Measurements from ENCODE around the gene DNAH14.
"Not testable (repeated sequence)": the region's sequence is repeated elsewhere in the genome, so short reads cannot be mapped to it uniquely, and the experiment has no call there.

The DNAH14 gene

GRCh38 chr1:225230483-225230882 is 301.0 kb downstream of the DNAH14 start:
- Histone ChIP-seq H3K4me1 (no peaks in the 10 kb centered on the region), H3K79me2 (no peaks in the 10 kb centered on the region), H3K27ac (no peak overlapping the region), H3K9ac (no peak overlapping the region), H3K4me3 (ENCODE audit: low read depth, low read length) (no peak overlapping the region), H3K36me3 (ENCODE audit: control insufficient read depth, insufficient read depth, low read length) (no peaks in the 10 kb centered on the region), H2AFZ (no peak overlapping the region), H3K9me3 (ENCODE audit: control insufficient read depth, low read length) (no peaks in the 10 kb centered on the region), H3K27me3 (ENCODE audit: control insufficient read depth, insufficient read depth, low read length) (no peaks in the 10 kb centered on the region), H3K4me2 (ENCODE audit: low read length) (no peak overlapping the region)
- no peak for TF ChIP-seq CTCF (IDR thresholded peaks at IDR 0.05)

GRCh38 chr1:225232930-225233329 is 303.5 kb downstream of the DNAH14 start:
- not testable (repeated sequence) for H3K4me1 ChIP-seq; H2AFZ ChIP-seq; H3K9me3 ChIP-seq (ENCODE audit: control insufficient read depth, low read length); H3K4me3 ChIP-seq (ENCODE audit: low read depth, low read length); H3K36me3 ChIP-seq (ENCODE audit: control insufficient read depth, insufficient read depth, low read length); H3K4me2 ChIP-seq (ENCODE audit: low read length); H3K27ac ChIP-seq; H3K9ac ChIP-seq; H3K79me2 ChIP-seq; H3K27me3 ChIP-seq (ENCODE audit: control insufficient read depth, insufficient read depth, low read length)

GRCh38 chr1:225242611-225243010 is 313.1 kb downstream of the DNAH14 start:
- no peaks in the 10 kb centered on the region for H3K4me1 ChIP-seq
- H3K4me2 ChIP-seq (ENCODE audit: low read length), result no peak overlapping the region
- TF ChIP-seq CTCF (IDR thresholded peaks at IDR 0.05), result no peak
- H3K9ac ChIP-seq, result no peak overlapping the region
- H3K27me3 ChIP-seq (ENCODE audit: control insufficient read depth, insufficient read depth, low read length), result no peaks in the 10 kb centered on the region
- H3K4me3 ChIP-seq (ENCODE audit: low read depth, low read length), result no peak overlapping the region
- H3K36me3 ChIP-seq (ENCODE audit: control insufficient read depth, insufficient read depth, low read length), result no peaks in the 10 kb centered on the region
- no peaks in the 10 kb centered on the region for H3K79me2 ChIP-seq
- H3K9me3 ChIP-seq (ENCODE audit: control insufficient read depth, low read length), result no peaks in the 10 kb centered on the region
- H2AFZ ChIP-seq, result no peak overlapping the region
- H3K27ac ChIP-seq, result no peak overlapping the region

- H3K36me3 ChIP-seq (ENCODE audit: control insufficient read depth, insufficient read depth, low read length), result no peaks in the 10 kb centered on the region
- H3K4me2 ChIP-seq (ENCODE audit: low read length), result no peak overlapping the region
- no peak overlapping the region for H3K9ac ChIP-seq
- H2AFZ ChIP-seq, result no peak overlapping the region
- no peaks in the 10 kb centered on the region for H3K79me2 ChIP-seq
- no peak overlapping the region for H3K27ac ChIP-seq
- H3K4me1 ChIP-seq, result no peaks in the 10 kb centered on the region
- H3K27me3 ChIP-seq (ENCODE audit: control insufficient read depth, insufficient read depth, low read length), result no peaks in the 10 kb centered on the region
- H3K9me3 ChIP-seq (ENCODE audit: control insufficient read depth, low read length), result peaks cover 3% of the 10 kb centered on the region
- no peak for TF ChIP-seq CTCF (IDR thresholded peaks at IDR 0.05)
- H3K4me3 ChIP-seq (ENCODE audit: low read depth, low read length), result no peak overlapping the region
Observed at GRCh38 chr1:225250432-225250831, 321.0 kb downstream of the DNAH14 start.

GRCh38 chr1:225253173-225253572 is 323.7 kb downstream of the DNAH14 start:
- Histone ChIP-seq H3K79me2 (no peaks in the 10 kb centered on the region), H3K27ac (no peak overlapping the region), H3K4me2 (ENCODE audit: low read length) (no peak overlapping the region), H2AFZ (no peak overlapping the region), H3K4me3 (ENCODE audit: low read depth, low read length) (no peak overlapping the region), H3K36me3 (ENCODE audit: control insufficient read depth, insufficient read depth, low read length) (no peaks in the 10 kb centered on the region), H3K4me1 (no peaks in the 10 kb centered on the region), H3K27me3 (ENCODE audit: control insufficient read depth, insufficient read depth, low read length) (no peaks in the 10 kb centered on the region), H3K9ac (no peak overlapping the region), H3K9me3 (ENCODE audit: control insufficient read depth, low read length) (peaks cover 3% of the 10 kb centered on the region)
- TF ChIP-seq CTCF (IDR thresholded peaks at IDR 0.05), result no peak
